IMR-90 (cell line): ENCODE measurements around the gene ZNF532. TPM values are rescaled to one million over a fixed set of nuclear protein-coding genes. Genes with fewer than 3 reads are reported as not detected.

Source experiments
- ATAC-seq: fragments of 200-7000 bp; cut with Tn5 transposase; 2 replicates; pipeline ENCODE4 v1.9.1; 2020; ENCODE audit warnings: low read depth, mild to moderate bottlenecking, moderate library complexity
- BruUV-seq: library from RNA; stranded (reverse); fragments of 400-500 nt; replicated peaks from 2 replicates; lab custom pipeline; 2021; lab: Mats Ljungman, UMichigan
- CTCF ChIA-PET: fragments of 300-600 bp; formaldehyde crosslinking; extraction: SDS; loops from one replicate; lab custom pipeline; 2021; ENCODE audit warnings: antibody characterized with exemption; lab: Yijun Ruan, JAX
- POLR2A ChIA-PET: fragments of 300-600 bp; sonication (Branson Sonifier 250); formaldehyde crosslinking; loops from one replicate; lab custom pipeline; 2022; ENCODE audit warnings: antibody characterized with exemption; ENCODE audit not compliant: unreplicated experiment; lab: Charles Lee
- DNase-seq: peaks from one replicate; pipeline ENCODE4 v3.0.0; 2013
- H2AFZ ChIP-seq: replicated peaks from 2 replicates; pipeline ENCODE3; 2013; ENCODE audit warnings: low read length, mild to moderate bottlenecking; ENCODE audit not compliant: poor library complexity
- H2AK5ac ChIP-seq: 2 replicates; pipeline ENCODE4 v1.6.1; 2013; ENCODE audit warnings: low read depth, low read length, inconsistent platforms
- H2AK9ac ChIP-seq: replicated peaks from 2 replicates; pipeline ENCODE3; 2013; ENCODE audit warnings: mild to moderate bottlenecking, low read depth, low read length, moderate library complexity; ENCODE audit not compliant: poor library complexity
- H2BK120ac ChIP-seq: 2 replicates; pipeline ENCODE4 v1.6.1; 2013; ENCODE audit warnings: low read depth, low read length, inconsistent platforms
- H2BK15ac ChIP-seq: 3 replicates; pipeline ENCODE4 v1.6.1; 2013; ENCODE audit warnings: low read depth, low read length, inconsistent platforms
- H2BK20ac ChIP-seq: 2 replicates; pipeline ENCODE4 v1.6.1; 2013; ENCODE audit warnings: low read depth, mild to moderate bottlenecking, inconsistent platforms, low read length, moderate library complexity
- H2BK5ac ChIP-seq: 2 replicates; pipeline ENCODE4 v1.6.1; 2013; ENCODE audit warnings: mild to moderate bottlenecking, low read depth, low read length, inconsistent platforms; ENCODE audit not compliant: poor library complexity, severe bottlenecking
- H3K14ac ChIP-seq: replicated peaks from 2 replicates; pipeline ENCODE4 v1.6.1; 2013; ENCODE audit warnings: low read depth, low read length, inconsistent platforms
- H3K18ac ChIP-seq: 2 replicates; pipeline ENCODE4 v1.6.1; 2013; ENCODE audit warnings: low read depth, low read length, control low read depth
- H3K23ac ChIP-seq: 2 replicates; pipeline ENCODE4 v1.6.1; 2013; ENCODE audit warnings: low read depth, low read length, inconsistent platforms
- H3K27ac ChIP-seq: 2 replicates; pipeline ENCODE4 v1.5.1; 2013; ENCODE audit warnings: mild to moderate bottlenecking, control low read depth, low read length; ENCODE audit not compliant: insufficient read depth
- H3K27me3 ChIP-seq: 2 replicates; pipeline ENCODE4 v1.6.1; 2013; ENCODE audit warnings: low read length; ENCODE audit not compliant: control insufficient read depth, insufficient read depth
- H3K36me3 ChIP-seq: 2 replicates; pipeline ENCODE4 v1.6.1; 2013; ENCODE audit warnings: low read length, mixed read lengths; ENCODE audit not compliant: control insufficient read depth, insufficient read depth
- H3K4ac ChIP-seq: 2 replicates; pipeline ENCODE4 v1.6.1; 2013; ENCODE audit warnings: low read depth, low read length, inconsistent platforms
- H3K4me1 ChIP-seq: 2 replicates; pipeline ENCODE4 v1.6.1; 2013; ENCODE audit warnings: low read length, mixed read lengths; ENCODE audit not compliant: control insufficient read depth, insufficient read depth
- H3K4me2 ChIP-seq: 2 replicates; pipeline ENCODE4 v1.6.1; 2013; ENCODE audit warnings: low read depth, mild to moderate bottlenecking, control low read depth, low read length, moderate library complexity
- H3K4me3 ChIP-seq: 2 replicates; pipeline ENCODE4 v1.5.1; 2013; ENCODE audit warnings: low read depth, mild to moderate bottlenecking, control low read depth, low read length, moderate library complexity; ENCODE audit not compliant: insufficient read depth
- H3K56ac ChIP-seq: 2 replicates; pipeline ENCODE4 v1.6.1; 2013; ENCODE audit warnings: low read length, inconsistent platforms; ENCODE audit not compliant: insufficient read depth; ENCODE audit errors: extremely low read depth
- H3K79me1 ChIP-seq, 2 experiments: 2 replicates each; pipeline ENCODE4 v1.6.1; 2013; ENCODE audit warnings: low read length in 2 of 2, inconsistent platforms in 1 of 2, low read depth in 1 of 2
- H3K9ac ChIP-seq: 2 replicates; pipeline ENCODE4 v1.6.1; 2013; ENCODE audit warnings: low read depth, low read length, control low read depth
- H3K9me1 ChIP-seq: 2 replicates; pipeline ENCODE4 v1.6.1; 2013; ENCODE audit warnings: low read length, inconsistent platforms; ENCODE audit not compliant: insufficient read depth
- H3K9me3 ChIP-seq: 2 replicates; pipeline ENCODE4 v1.6.1; 2013; ENCODE audit warnings: low read length; ENCODE audit not compliant: control insufficient read depth, insufficient read depth
- H4K20me1 ChIP-seq: 2 replicates; pipeline ENCODE4 v1.6.1; 2013; ENCODE audit warnings: low read length, inconsistent platforms; ENCODE audit not compliant: insufficient read depth
- H4K5ac ChIP-seq: 2 replicates; pipeline ENCODE4 v1.6.1; 2013; ENCODE audit warnings: mild to moderate bottlenecking, low read depth, low read length, control low read depth
- H4K8ac ChIP-seq, 2 experiments: 2 replicates each; pipeline ENCODE4 v1.6.1; 2013; ENCODE audit warnings: low read depth in 2 of 2, low read length in 2 of 2, control low read depth in 1 of 2, inconsistent platforms in 1 of 2
- H4K91ac ChIP-seq: 2 replicates; pipeline ENCODE4 v1.6.1; 2013; ENCODE audit warnings: low read depth, low read length, inconsistent platforms; ENCODE audit not compliant: insufficient read depth
- BHLHE40 ChIP-seq: fragments of 150-350 bp; IDR thresholded peaks from 2 replicates; pipeline ENCODE4 v1.6.1; 2016; ENCODE audit warnings: mild to moderate bottlenecking, low read depth, low read length
- CEBPB ChIP-seq: IDR thresholded peaks from 2 replicates; pipeline ENCODE4 v1.6.1; 2012; ENCODE audit warnings: low read depth, low read length, improper control_type of control experiment
- CTCF ChIP-seq: conservative IDR thresholded peaks from 2 replicates; pipeline ENCODE4 v1.5.1; 2012; ENCODE audit warnings: mild to moderate bottlenecking, low read depth, low read length, improper control_type of control experiment
- MAFK ChIP-seq: IDR thresholded peaks from 2 replicates; pipeline ENCODE4 v1.6.1; 2012; ENCODE audit warnings: low read depth, low read length, improper control_type of control experiment
- MAZ ChIP-seq: IDR thresholded peaks from 2 replicates; pipeline ENCODE4 v1.6.1; 2012; ENCODE audit warnings: low read depth, mild to moderate bottlenecking, low read length, improper control_type of control experiment, moderate library complexity, borderline replicate concordance
- NFE2L2 ChIP-seq: fragments of 150-350 bp; IDR thresholded peaks from 2 replicates; pipeline ENCODE4 v1.6.1; 2016; ENCODE audit warnings: low read depth, mild to moderate bottlenecking, low read length
- RAD21 ChIP-seq: IDR thresholded peaks from 2 replicates; pipeline ENCODE4 v1.6.1; 2012; ENCODE audit warnings: low read length, improper control_type of control experiment
- RFX5 ChIP-seq: IDR thresholded peaks from 2 replicates; pipeline ENCODE4 v1.8.0; 2012; ENCODE audit warnings: low read depth, mild to moderate bottlenecking, low read length, moderate library complexity
- SMC3 ChIP-seq: fragments of 150-350 bp; IDR thresholded peaks from 2 replicates; pipeline ENCODE4 v1.6.1; 2016; ENCODE audit warnings: low read depth, mild to moderate bottlenecking, antibody characterized with exemption, low read length, moderate library complexity
- USF2 ChIP-seq: fragments of 150-350 bp; IDR thresholded peaks from 2 replicates; pipeline ENCODE4 v1.6.1; 2017; ENCODE audit warnings: mild to moderate bottlenecking, antibody characterized with exemption, low read length, low read depth
- WGBS, 2 experiments: methylation state at CpG; one replicate each; pipeline versions ENCODE4 v1.1.5 to v1.1.7; 2013; ENCODE audit warnings: missing lambda C conversion rate in 2 of 2; ENCODE audit not compliant: insufficient read length in 1 of 2; ENCODE audit errors: extremely low coverage in 2 of 2; 5-methylcytosine and 5-hydroxymethylcytosine counted together
- dilution Hi-C: fragments of 300-500 bp; cut with HindIII; formaldehyde crosslinking; loops from one replicate; pipeline ENCODE4 v1.14.3; 2018; ENCODE audit warnings: low sequenced_read_pairs; ENCODE audit not compliant: unreplicated experiment
- in situ Hi-C: fragments of 300-500 bp; cut with MboI; formaldehyde crosslinking; loops from 3 replicates; pipeline ENCODE4 v1.14.3; 2019; ENCODE audit warnings: low sequenced_read_pairs, inconsistent platforms, mixed read lengths
- intact Hi-C: fragments of 100-400 bp; cut with micrococcal nuclease; formaldehyde crosslinking; loops from 2 replicates; pipeline ENCODE4 v1.10.0; 2022
- polyA plus RNA-seq, 3 experiments: library from polyadenylated mRNA; depleted of rRNA; stranded (reverse); fragments of >200 nt; gene quantifications; 2 replicates each; pipeline ENCODE4 v1.2.3, GENCODE V29; 2012; ENCODE audit warnings: low replicate concordance in 1 of 3
- total RNA-seq: library from RNA; depleted of rRNA; stranded (reverse); fragments of >200 nt; gene quantifications from 2 replicates; pipeline ENCODE4 v1.2.3, GENCODE V29; 2012
- TF ChIP-seq, protein P1 (sequence below): fragments of 150-350 bp; IDR thresholded peaks from 2 replicates; pipeline ENCODE4 v1.6.1; 2016; ENCODE audit warnings: low read depth, mild to moderate bottlenecking, low read length, moderate library complexity, borderline replicate concordance

ZNF532 gene
- total and polyA plus RNA-seq, 2 of the 4 experiments (the other 2 are of a cell fraction): 29.9 to 45.8 TPM

DNA sequence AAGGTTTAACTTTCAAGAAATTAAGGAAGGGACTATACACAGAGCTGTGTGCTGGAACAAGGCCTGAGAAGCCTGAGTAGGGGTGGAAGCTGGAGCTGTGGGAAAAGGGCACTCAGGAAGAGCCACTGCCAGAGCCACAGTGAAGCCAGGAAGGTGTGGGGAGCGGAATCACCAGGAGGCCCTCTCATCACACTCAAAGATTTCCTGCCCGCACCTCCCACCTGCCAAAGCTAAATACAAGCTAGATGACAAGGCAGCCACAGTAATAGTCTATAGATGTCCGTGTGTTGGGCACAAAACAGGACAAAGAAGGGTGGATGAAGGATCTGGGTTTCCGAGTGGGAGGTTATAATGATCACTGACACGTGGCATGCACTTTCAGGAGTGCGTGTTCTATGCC, 126.0 kb downstream of the ZNF532 start:
- DNase-seq: no peak
- intact Hi-C loops: no loop called here
- no peak for TF ChIP-seq BHLHE40
- no peak for TF ChIP-seq CTCF
- TF ChIP-seq, protein P1, sequence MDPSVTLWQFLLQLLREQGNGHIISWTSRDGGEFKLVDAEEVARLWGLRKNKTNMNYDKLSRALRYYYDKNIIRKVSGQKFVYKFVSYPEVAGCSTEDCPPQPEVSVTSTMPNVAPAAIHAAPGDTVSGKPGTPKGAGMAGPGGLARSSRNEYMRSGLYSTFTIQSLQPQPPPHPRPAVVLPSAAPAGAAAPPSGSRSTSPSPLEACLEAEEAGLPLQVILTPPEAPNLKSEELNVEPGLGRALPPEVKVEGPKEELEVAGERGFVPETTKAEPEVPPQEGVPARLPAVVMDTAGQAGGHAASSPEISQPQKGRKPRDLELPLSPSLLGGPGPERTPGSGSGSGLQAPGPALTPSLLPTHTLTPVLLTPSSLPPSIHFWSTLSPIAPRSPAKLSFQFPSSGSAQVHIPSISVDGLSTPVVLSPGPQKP: no peak
- TF ChIP-seq MAZ: no peak
- TF ChIP-seq MAFK: no peak
- TF ChIP-seq RAD21: no peak
- no peak for TF ChIP-seq USF2
- no peak for TF ChIP-seq RFX5
- TF ChIP-seq CEBPB: no peak
- TF ChIP-seq NFE2L2: no peak
- TF ChIP-seq SMC3: no peak

More for the DNA sequence above, 126.0 kb downstream of the ZNF532 start:
- Histone ChIP-seq H2AK5ac (peak overlapping the region; percentile 85; the same call in 1 of the 2 replicates), H2BK15ac (peak overlapping the region; percentile 74; the same call in 2 of the 3 replicates), H4K5ac (no peak overlapping the region), H3K18ac (no peak overlapping the region), H3K9me1 (peaks cover 19% of the 10 kb centered on the region; the same call in 1 of the 2 replicates), H2AFZ (peak overlapping the region; percentile 53), H3K36me3 (no peaks in the 10 kb centered on the region), H3K4ac (peak overlapping the region; percentile 54), H4K8ac (peak overlapping the region in 1 of 2 experiments; percentile 31; a peak in 1 of 4 replicates), H2BK5ac (no peak overlapping the region), H3K4me3 (no peak overlapping the region), H4K20me1 (no peaks in the 10 kb centered on the region), H2BK120ac (peak overlapping the region; percentile 37), H2AK9ac (no peak overlapping the region), H3K9me3 (no peaks in the 10 kb centered on the region), H3K23ac (no peak overlapping the region), H3K4me1 (peaks cover 6% of the 10 kb centered on the region; the same call in 1 of the 2 replicates), H3K9ac (no peak overlapping the region), H3K56ac (no peak overlapping the region), H3K14ac (peak overlapping the region; percentile 88), H3K79me1 (no peaks in the 10 kb centered on the region; a peak in 1 of 4 replicates), H3K27ac (no peak overlapping the region), H3K27me3 (no peaks in the 10 kb centered on the region), H2BK20ac (peak overlapping the region; percentile 76; the same call in 1 of the 2 replicates), H3K4me2 (no peak overlapping the region), H4K91ac (no peak overlapping the region; the same call in 1 of the 2 replicates)
- WGBS, 2 experiments: 100% methylated on average over 1 of the region's 6 CpGs; no CpG with 5 or more reads in 1 of the 2 experiments
- ChIA-PET POLR2A (no interaction called here), CTCF (no interaction called here)
- in situ Hi-C loops: no loop called here
- dilution Hi-C loops: no loop called here
- no peak for ATAC-seq
- BruUV-seq: no TSS peak
